Esophagus squamous epithelium (tissue), 5 donors: ENCODE results near the gene ZNF638. TPM values are rescaled to one million over a fixed set of nuclear protein-coding genes. Genes with fewer than 3 reads are reported as not detected.

Experiments used
- DNase-seq: peaks from one replicate; lab custom pipeline; 2025; lab: John Stamatoyannopoulos, UW
- H3K27ac ChIP-seq, 4 donors: fragments of 200-600 bp; sonication (generic); one replicate each; pipeline ENCODE4 v1.5.1; 2016 to 2019; ENCODE audit warnings: mild to moderate bottlenecking in 1 of 4
- H3K27me3 ChIP-seq, 4 donors: fragments of 200-600 bp; sonication (generic); 1 replicate in 3 of 4; 2 replicates in 1 of 4; pipeline versions ENCODE4 v1.5.1 to v1.6.0; 2017 to 2021; ENCODE audit warnings: antibody characterized with exemption in 1 of 4
- H3K36me3 ChIP-seq, 3 donors: fragments of 200-600 bp; sonication (generic); one replicate each; pipeline ENCODE4 v1.5.1; 2016 to 2019
- H3K4me1 ChIP-seq, 3 donors: fragments of 200-600 bp; sonication (generic); one replicate each; pipeline ENCODE4 v1.5.1; 2017 to 2019
- H3K4me3 ChIP-seq, 4 donors: fragments of 200-600 bp; sonication (generic); 1 replicate in 3 of 4; 2 replicates in 1 of 4; pipeline ENCODE4 v1.5.1; 2016 to 2019; ENCODE audit warnings: mild to moderate bottlenecking in 2 of 4, moderate library complexity in 1 of 4
- H3K9me3 ChIP-seq, 3 donors: fragments of 200-600 bp; sonication (generic); one replicate each; pipeline ENCODE4 v1.5.1; 2016 to 2019
- POLR2A ChIP-seq, 4 donors: fragments of 450-650 bp; IDR thresholded peaks; one replicate each; pipeline ENCODE4 v1.6.1; 2017; ENCODE audit warnings: antibody characterized with exemption in 4 of 4, mild to moderate bottlenecking in 4 of 4, moderate library complexity in 3 of 4
- WGBS, 2 donors: methylation state at CpG; one replicate each; pipeline ENCODE4 v1.1.5; 2018; 5-methylcytosine and 5-hydroxymethylcytosine counted together
- intact Hi-C: fragments of 100-400 bp; cut with DNase I; formaldehyde crosslinking; loops from one replicate; pipeline ENCODE4 v1.15.0; 2022
- total RNA-seq, 4 donors: library from RNA; depleted of rRNA; stranded (reverse); fragments of >200 nt; gene quantifications; one replicate each; pipeline ENCODE4 v1.1.0, GENCODE V29; 2016
- TF ChIP-seq, protein P1 (sequence below), 6 experiments: fragments of 450-650 bp in 4 of 6; fragments of 200-600 bp in 2 of 6; sonication (generic) in 2 of 6; IDR thresholded peaks; one replicate each; pipeline ENCODE4 v1.5.1; 2016 to 2019; ENCODE audit warnings: antibody characterized with exemption in 6 of 6, mild to moderate bottlenecking in 4 of 6, moderate library complexity in 4 of 6
- donor health status: DM: yes; HTN: yes; CAD: no.

Gene ZNF638
- total RNA-seq, 4 donors from 2014 or later = 67.3 to 133 (median 79.2) TPM

DNA sequence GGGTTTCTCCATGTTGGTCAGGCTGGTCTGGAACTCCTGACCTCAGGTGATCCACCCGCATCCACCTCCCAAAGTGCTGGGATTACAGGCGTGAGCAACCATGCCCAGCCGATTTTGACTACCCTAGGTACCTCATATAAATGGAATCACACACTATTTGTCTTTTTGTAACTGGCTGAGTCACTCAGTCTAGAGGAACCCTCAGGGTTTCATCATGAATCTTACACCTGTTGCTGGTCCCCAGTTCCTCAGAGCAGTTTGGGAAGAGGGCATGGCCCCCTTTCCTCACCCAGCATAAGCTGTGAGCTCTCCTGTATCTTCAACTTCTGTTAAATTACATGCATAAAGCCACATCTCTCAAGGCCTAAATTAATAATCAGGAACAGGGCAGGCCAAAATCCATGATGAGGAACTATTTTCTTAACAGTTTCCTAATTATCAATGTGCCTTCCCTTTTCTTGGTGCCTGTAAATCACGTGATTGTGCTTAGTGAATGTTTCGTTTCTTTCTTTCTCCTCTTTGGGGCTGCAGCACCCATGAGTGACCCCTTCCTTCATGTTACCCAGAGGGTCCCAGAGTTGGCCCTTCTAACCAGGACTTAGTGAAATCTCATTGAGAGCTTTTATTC lies 142.6 kb downstream of the ZNF638 start:
- no peak overlapping the region for H3K4me3 ChIP-seq
- H3K36me3 ChIP-seq = no peaks in the 10 kb centered on the region
- H3K27me3 ChIP-seq = peaks cover 0 to 4% (median 0%) of the 10 kb centered on the region in 4 donors
- intact Hi-C loops = no loop called here
- WGBS, 2 donors = 58 to 65% methylated on average over 2 to 4 of the region's 5 CpGs
- no peaks in the 10 kb centered on the region for H3K9me3 ChIP-seq
- H3K27ac ChIP-seq = peak overlapping the region in 3 of 4 donors; percentile 12 to 63 (median 29)
- peaks cover 0 to 4% (median 0%) of the 10 kb centered on the region in 3 donors for H3K4me1 ChIP-seq
- DNase-seq = no peak
- no peak for TF ChIP-seq POLR2A (IDR thresholded peaks at IDR 0.05)
- TF ChIP-seq, protein P1, sequence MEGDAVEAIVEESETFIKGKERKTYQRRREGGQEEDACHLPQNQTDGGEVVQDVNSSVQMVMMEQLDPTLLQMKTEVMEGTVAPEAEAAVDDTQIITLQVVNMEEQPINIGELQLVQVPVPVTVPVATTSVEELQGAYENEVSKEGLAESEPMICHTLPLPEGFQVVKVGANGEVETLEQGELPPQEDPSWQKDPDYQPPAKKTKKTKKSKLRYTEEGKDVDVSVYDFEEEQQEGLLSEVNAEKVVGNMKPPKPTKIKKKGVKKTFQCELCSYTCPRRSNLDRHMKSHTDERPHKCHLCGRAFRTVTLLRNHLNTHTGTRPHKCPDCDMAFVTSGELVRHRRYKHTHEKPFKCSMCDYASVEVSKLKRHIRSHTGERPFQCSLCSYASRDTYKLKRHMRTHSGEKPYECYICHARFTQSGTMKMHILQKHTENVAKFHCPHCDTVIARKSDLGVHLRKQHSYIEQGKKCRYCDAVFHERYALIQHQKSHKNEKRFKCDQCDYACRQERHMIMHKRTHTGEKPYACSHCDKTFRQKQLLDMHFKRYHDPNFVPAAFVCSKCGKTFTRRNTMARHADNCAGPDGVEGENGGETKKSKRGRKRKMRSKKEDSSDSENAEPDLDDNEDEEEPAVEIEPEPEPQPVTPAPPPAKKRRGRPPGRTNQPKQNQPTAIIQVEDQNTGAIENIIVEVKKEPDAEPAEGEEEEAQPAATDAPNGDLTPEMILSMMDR (IDR thresholded peaks at IDR 0.05) = no peak

DNA sequence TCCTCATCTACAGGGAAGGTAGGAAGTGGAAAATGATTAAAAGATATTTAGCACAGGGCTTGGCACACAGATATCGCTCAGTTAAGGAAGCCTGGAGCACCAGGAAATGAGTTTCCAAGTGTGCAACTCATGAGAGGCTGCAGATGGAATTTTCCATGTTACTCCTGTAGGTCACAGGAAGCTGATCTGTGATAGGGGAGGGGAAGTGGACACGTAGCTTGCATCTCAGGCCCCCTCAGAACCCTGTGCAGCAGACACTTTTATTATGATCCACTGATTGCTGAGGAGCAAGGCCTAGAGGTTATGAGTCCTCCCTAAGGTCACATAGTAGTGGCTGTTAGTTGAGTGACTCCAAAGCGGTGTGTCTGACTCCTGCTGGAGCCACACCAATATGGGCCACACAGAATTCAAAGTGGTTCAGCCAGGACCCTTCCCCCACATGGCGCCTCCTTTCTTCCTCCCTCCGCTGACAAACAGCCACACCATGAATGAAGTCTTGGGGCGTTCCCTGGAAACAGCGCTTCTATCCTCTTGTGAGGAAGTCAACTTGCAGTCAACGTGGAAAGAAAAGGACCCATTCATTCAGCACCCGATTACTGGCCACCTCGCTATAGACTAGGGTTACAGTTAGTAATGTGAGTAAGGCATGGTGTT lies 143.3 kb downstream of the ZNF638 start:
- no peak for TF ChIP-seq POLR2A (IDR thresholded peaks at IDR 0.05)
- TF ChIP-seq, protein P1 (IDR thresholded peaks at IDR 0.05) = no peak
- 79 to 80% methylated on average over 7 to 9 of the region's 10 CpGs for WGBS, 2 donors
- peak overlapping the region in 3 of 4 donors; percentile 12 to 63 (median 29) for H3K27ac ChIP-seq

DNA sequence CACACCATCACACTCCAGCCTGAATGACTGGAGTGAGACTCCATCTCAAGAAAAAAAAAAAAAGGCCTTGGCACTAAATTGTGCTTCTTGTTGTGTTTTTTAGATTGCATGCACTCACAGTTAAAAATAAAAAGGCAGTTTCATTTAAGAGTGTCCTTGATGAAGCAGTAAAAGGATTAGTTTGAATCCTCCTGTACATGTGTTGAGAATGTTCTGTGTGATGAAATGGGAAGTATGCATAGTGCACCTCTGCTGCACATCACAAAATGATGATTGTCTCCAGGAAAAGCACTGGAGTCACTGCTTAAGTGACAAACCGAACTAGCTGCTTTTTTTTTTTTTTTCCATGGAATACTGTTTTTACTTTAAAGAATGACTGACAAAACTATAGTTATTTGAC lies 144.9 kb downstream of the ZNF638 start:
- intact Hi-C loops = no loop called here
- DNase-seq = no peak
- Histone ChIP-seq H3K9me3 (no peaks in the 10 kb centered on the region), H3K27me3 (peaks cover 0 to 8% (median 0%) of the 10 kb centered on the region in 4 donors), H3K27ac (no peak overlapping the region), H3K4me1 (no peaks in the 10 kb centered on the region), H3K4me3 (no peak overlapping the region), H3K36me3 (no peaks in the 10 kb centered on the region)
- WGBS, 2 donors = 47 to 56% methylated on average over 1 of the region's 1 CpG
- TF ChIP-seq POLR2A (IDR thresholded peaks at IDR 0.05) = no peak
- TF ChIP-seq, protein P1 (IDR thresholded peaks at IDR 0.05) = no peak

More for the DNA sequence above, 143.3 kb downstream of the ZNF638 start:
- no peaks in the 10 kb centered on the region for H3K9me3 ChIP-seq
- no peaks in the 10 kb centered on the region for H3K36me3 ChIP-seq
- no peaks in the 10 kb centered on the region for H3K4me1 ChIP-seq
- H3K4me3 ChIP-seq = no peak overlapping the region
- no peak for DNase-seq
- intact Hi-C loops = no loop called here
- no peaks in the 10 kb centered on the region for H3K27me3 ChIP-seq

DNA sequence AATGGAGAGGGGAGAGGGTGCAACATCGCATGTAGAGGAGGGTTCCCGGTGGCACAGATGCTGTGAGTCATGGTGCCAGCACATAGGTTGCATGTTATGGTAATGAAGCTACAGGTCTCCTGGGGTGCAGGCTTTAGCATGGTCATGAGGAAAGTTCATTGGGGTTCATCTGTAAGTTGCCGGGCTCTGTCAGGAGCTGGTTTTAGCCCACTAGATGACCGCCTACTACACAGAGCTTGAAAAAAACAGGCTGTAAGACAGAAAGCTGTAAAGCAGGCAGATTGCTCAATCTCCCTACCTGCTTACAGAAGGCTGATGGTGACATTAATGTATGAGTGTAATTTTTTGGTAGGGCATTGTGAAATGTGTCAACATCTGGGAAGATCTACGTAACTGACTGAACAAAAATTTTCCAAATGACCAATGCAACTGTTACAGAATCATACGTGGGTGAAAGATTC lies 145.7 kb downstream of the ZNF638 start:
- Histone ChIP-seq H3K9me3 (no peaks in the 10 kb centered on the region), H3K4me1 (no peaks in the 10 kb centered on the region), H3K4me3 (no peak overlapping the region), H3K27ac (no peak overlapping the region), H3K27me3 (peaks cover 0 to 8% (median 0%) of the 10 kb centered on the region in 4 donors), H3K36me3 (no peaks in the 10 kb centered on the region)
- no peak for DNase-seq
- intact Hi-C loops = no loop called here
- WGBS, 2 donors = 66 to 72% methylated on average over 5 to 6 of the region's 6 CpGs
- TF ChIP-seq POLR2A (IDR thresholded peaks at IDR 0.05) = no peak
- TF ChIP-seq, protein P1 (IDR thresholded peaks at IDR 0.05) = no peak

DNA sequence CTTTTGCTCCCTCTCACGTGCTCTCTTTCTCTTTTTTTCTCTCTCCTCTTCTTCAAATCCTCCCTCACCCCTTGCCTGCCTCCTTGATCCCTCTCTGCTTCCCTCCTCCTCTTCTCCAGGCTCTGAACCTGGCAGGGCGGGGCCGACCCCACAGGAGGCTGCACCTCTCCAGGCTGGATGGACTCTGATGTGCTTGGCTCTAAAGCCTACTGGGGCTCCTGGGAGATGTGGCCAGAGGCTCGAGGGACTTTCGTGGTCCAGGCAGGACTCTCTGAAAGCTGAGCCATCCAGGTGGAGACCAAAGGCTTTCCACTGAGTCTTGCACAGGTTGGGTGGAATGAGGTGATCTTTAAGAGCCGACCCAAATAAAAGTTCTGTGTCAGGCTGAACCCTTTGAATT lies 147.2 kb downstream of the ZNF638 start:
- intact Hi-C loops = no loop called here
- no peaks in the 10 kb centered on the region for H3K4me1 ChIP-seq
- WGBS, 2 donors = 8 to 50% methylated on average over 1 to 4 of the region's 6 CpGs
- no peak overlapping the region for H3K4me3 ChIP-seq
- no peak overlapping the region for H3K27ac ChIP-seq
- TF ChIP-seq, protein P1 (IDR thresholded peaks at IDR 0.05) = no peak
- peaks cover 0 to 8% (median 0%) of the 10 kb centered on the region in 4 donors for H3K27me3 ChIP-seq
- no peak for DNase-seq
- no peaks in the 10 kb centered on the region for H3K9me3 ChIP-seq
- no peaks in the 10 kb centered on the region for H3K36me3 ChIP-seq
